Transverse colon (tissue), 4 donors: Measurements from ENCODE around the gene ACBD6.

ENCODE experiments used
- CTCF ChIP-seq, 5 experiments: fragments of 200-600 bp in 3 of 5; fragments of 450-650 bp in 2 of 5; sonication (generic) in 3 of 5; IDR thresholded peaks; 1 replicate in 2 of 5; 2 replicates in 3 of 5; pipeline ENCODE4 v1.5.1; 2016 to 2017; ENCODE audit warnings: antibody characterized with exemption in 5 of 5, inconsistent platforms in 3 of 5, mild to moderate bottlenecking in 2 of 5, moderate library complexity in 1 of 5
- EP300 ChIP-seq: sonication (generic); formaldehyde crosslinking; IDR thresholded peaks from one replicate; pipeline ENCODE4 v1.6.1; 2017; ENCODE audit warnings: antibody characterized with exemption, low read depth
- POLR2A ChIP-seq: fragments of 450-650 bp; IDR thresholded peaks from one replicate; pipeline ENCODE4 v1.6.1; 2016; ENCODE audit warnings: antibody characterized with exemption, mild to moderate bottlenecking, moderate library complexity
- POLR2AphosphoS5 ChIP-seq, 3 donors: sonication (generic); formaldehyde crosslinking; IDR thresholded peaks; one replicate each; pipeline ENCODE4 v1.6.1; 2016; ENCODE audit warnings: antibody characterized with exemption in 3 of 3

- no peak for TF ChIP-seq POLR2A
- TF ChIP-seq CTCF (IDR thresholded peaks at IDR 0.05), result no peak
- TF ChIP-seq POLR2AphosphoS5 (IDR thresholded peaks at IDR 0.05), result no peak
- no peak for TF ChIP-seq EP300
Observed at GRCh38 chr1:180431683-180432082, 70.7 kb downstream of the ACBD6 start.
